GM12878 (cell line): Measurements from ENCODE around the gene YY1. TPM values are rescaled to one million over a fixed set of nuclear protein-coding genes. Genes with fewer than 3 reads are reported as not detected.

ENCODE experiments used
- BHLHE40 ChIP-seq, 2 experiments: fragments of 450-650 bp in 1 of 2; IDR thresholded peaks; 2 replicates each; pipeline ENCODE4 v1.6.1; 2011 to 2017; ENCODE audit warnings: low read depth in 2 of 2, borderline replicate concordance in 1 of 2, improper control_type of control experiment in 1 of 2, low read length in 1 of 2, mild to moderate bottlenecking in 1 of 2
- CREB1 ChIP-seq: IDR thresholded peaks from 2 replicates; pipeline ENCODE4 v1.6.1; 2012; ENCODE audit warnings: low read depth, mild to moderate bottlenecking, inconsistent platforms
- MEF2B ChIP-seq: fragments of 450-650 bp; IDR thresholded peaks from 2 replicates; pipeline ENCODE4 v1.6.1; 2018; ENCODE audit warnings: mild to moderate bottlenecking, moderate library complexity; ENCODE audit not compliant: partially characterized antibody, poor library complexity, severe bottlenecking
- NFIC ChIP-seq: IDR thresholded peaks from 2 replicates; pipeline ENCODE4 v1.6.1; 2012; ENCODE audit warnings: low read depth, mild to moderate bottlenecking, inconsistent platforms, low read length, moderate library complexity
- RAD21 ChIP-seq: IDR thresholded peaks from 2 replicates; pipeline ENCODE4 v1.6.1; 2011; ENCODE audit warnings: mild to moderate bottlenecking, low read depth, low read length, moderate library complexity; ENCODE audit not compliant: insufficient read depth
- RELA ChIP-seq: fragments of 450-650 bp; IDR thresholded peaks from 2 replicates; pipeline ENCODE4 v1.8.0; 2014; ENCODE audit warnings: borderline replicate concordance; ENCODE audit not compliant: partially characterized antibody
- SP1 ChIP-seq: IDR thresholded peaks from one replicate; pipeline ENCODE4 v1.6.1; 2011; ENCODE audit warnings: low read depth, low read length
- TAF1 ChIP-seq: IDR thresholded peaks from 2 replicates; pipeline ENCODE4 v1.6.1; 2011; ENCODE audit warnings: mild to moderate bottlenecking, low read depth, low read length, borderline replicate concordance
- TCF3 ChIP-seq: IDR thresholded peaks from 2 replicates; pipeline ENCODE4 v1.6.1; 2012; ENCODE audit warnings: low read depth, mild to moderate bottlenecking, low read length, borderline replicate concordance; ENCODE audit not compliant: insufficient read depth
- ZNF217 ChIP-seq: fragments of 450-650 bp; IDR thresholded peaks from 2 replicates; pipeline ENCODE4 v1.6.1; 2017; ENCODE audit warnings: antibody characterized with exemption, mild to moderate bottlenecking
- polyA plus RNA-seq, 11 experiments: library from polyadenylated mRNA; depleted of rRNA in 4 of 11; unstranded in 6 of 11; stranded (reverse) in 5 of 11; fragments of >200 nt; fragmentation: Nextera tagmentation in 4 of 11; fragmentation: Illumina TruSeq in 1 of 11; extraction: Ambion mirVana in 4 of 11; extraction: Trizol in 1 of 11; gene quantifications; 1 replicate in 1 of 11; 2 replicates in 10 of 11; pipeline versions ENCODE4 v1.2.1 to v1.2.3, GENCODE V29; 2011 to 2016; ENCODE audit warnings: inconsistent platforms in 2 of 11, missing spikeins in 2 of 11, low read depth in 1 of 11
- total RNA-seq, 4 experiments: library from RNA; depleted of rRNA in 3 of 4; stranded (reverse); fragments of >200 nt in 3 of 4; fragmentation: Illumina TruSeq in 1 of 4; extraction: Trizol in 1 of 4; gene quantifications; 2 replicates each; pipeline versions ENCODE4 v1.2.1 to v1.2.3, GENCODE V29; 2013 to 2021
- TF ChIP-seq, protein P1 (sequence below): IDR thresholded peaks from 2 replicates; pipeline ENCODE4 v1.6.1; 2012; ENCODE audit warnings: low read depth, low read length, improper control_type of control experiment
- TF ChIP-seq, protein P2 (sequence below): fragments of 450-650 bp; IDR thresholded peaks from 2 replicates; pipeline ENCODE4 v1.6.1; 2017; ENCODE audit warnings: antibody characterized with exemption, mild to moderate bottlenecking, moderate library complexity
- TF ChIP-seq, protein P3 (sequence below): fragments of 450-650 bp; formaldehyde crosslinking; IDR thresholded peaks from 2 replicates; pipeline ENCODE4 v1.4.0; 2020; ENCODE audit warnings: mild to moderate bottlenecking, moderate library complexity
- TF ChIP-seq, protein P4 (sequence below): fragments of 450-650 bp; formaldehyde crosslinking; IDR thresholded peaks from 2 replicates; pipeline ENCODE4 v1.4.0; 2022; ENCODE audit warnings: mild to moderate bottlenecking, moderate library complexity
- TF ChIP-seq, protein P5 (sequence below): IDR thresholded peaks from 2 replicates; pipeline ENCODE4 v1.6.1; 2012; ENCODE audit warnings: low read length, inconsistent platforms

YY1 gene
- total and polyA plus RNA-seq, 10 of the 15 experiments (the other 5 are each of a cell fraction or from before 2014, with no cell fraction given), result 23.7 to 74.0 (median 39.9) TPM

DNA sequence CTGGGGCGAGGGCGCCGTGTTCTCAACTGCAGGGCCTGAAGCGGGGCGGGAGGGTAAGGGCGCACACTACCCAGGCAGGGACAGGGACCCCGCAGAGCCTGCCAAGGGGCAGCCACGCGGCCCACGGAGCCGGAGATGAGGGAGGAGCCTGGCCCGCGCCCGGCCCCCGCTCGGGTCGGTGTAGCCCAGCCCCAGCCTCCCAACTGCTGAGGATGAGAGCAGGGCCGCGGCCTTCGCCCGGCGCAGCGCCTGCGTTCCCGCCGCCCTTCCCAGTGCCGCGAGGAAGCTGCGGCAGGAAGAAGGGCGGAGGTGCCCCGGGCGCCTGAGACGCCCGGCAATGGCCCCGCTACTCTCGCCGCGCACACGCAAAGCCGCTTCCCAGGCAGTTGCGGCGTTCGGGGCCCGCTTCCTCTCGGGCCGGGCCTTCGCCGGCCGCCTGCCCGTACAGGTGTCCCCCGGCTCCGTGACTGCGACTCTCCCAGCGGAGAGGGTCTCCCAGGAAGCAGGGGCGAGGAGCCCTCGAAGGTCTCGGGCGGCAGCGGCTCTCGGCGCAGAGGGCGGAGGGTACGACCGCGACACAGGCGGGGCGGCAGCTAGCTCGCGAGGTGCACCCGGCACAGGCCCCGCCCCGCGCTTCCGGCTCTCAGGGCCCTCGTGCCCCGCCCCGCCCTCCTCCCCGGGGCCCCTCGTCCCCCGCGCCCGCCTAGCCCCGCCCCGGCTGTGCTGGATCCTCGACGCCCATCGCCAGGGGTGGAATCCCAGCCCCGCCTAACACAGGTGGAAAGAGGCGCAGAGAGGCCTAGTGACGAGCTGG, 24.8 kb upstream of the YY1 start (continued):
- TF ChIP-seq, protein P1, sequence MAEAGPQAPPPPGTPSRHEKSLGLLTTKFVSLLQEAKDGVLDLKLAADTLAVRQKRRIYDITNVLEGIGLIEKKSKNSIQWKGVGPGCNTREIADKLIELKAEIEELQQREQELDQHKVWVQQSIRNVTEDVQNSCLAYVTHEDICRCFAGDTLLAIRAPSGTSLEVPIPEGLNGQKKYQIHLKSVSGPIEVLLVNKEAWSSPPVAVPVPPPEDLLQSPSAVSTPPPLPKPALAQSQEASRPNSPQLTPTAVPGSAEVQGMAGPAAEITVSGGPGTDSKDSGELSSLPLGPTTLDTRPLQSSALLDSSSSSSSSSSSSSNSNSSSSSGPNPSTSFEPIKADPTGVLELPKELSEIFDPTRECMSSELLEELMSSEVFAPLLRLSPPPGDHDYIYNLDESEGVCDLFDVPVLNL, result no peak
- TF ChIP-seq ZNF217 (no peak), CREB1 (0 out of 2 replicates have a peak, but pooled peaks have one; percentile 37), RAD21 (no peak), SP1 (peak; percentile 13), TCF3 (0 out of 2 replicates have a peak, but pooled peaks have one; percentile 59), TAF1 (peak; percentile 55; the same call in 1 of the 2 replicates), MEF2B (no peak), NFIC (no peak), BHLHE40 (IDR thresholded peaks at IDR 0.05; ENCODE audit: borderline replicate concordance in 1 of 2, low read depth in 2 of 2, low read length in 1 of 2) (peak; percentile 10 to 64; a peak in 1 of 4 replicates), RELA (no peak)
- TF ChIP-seq, protein P2, sequence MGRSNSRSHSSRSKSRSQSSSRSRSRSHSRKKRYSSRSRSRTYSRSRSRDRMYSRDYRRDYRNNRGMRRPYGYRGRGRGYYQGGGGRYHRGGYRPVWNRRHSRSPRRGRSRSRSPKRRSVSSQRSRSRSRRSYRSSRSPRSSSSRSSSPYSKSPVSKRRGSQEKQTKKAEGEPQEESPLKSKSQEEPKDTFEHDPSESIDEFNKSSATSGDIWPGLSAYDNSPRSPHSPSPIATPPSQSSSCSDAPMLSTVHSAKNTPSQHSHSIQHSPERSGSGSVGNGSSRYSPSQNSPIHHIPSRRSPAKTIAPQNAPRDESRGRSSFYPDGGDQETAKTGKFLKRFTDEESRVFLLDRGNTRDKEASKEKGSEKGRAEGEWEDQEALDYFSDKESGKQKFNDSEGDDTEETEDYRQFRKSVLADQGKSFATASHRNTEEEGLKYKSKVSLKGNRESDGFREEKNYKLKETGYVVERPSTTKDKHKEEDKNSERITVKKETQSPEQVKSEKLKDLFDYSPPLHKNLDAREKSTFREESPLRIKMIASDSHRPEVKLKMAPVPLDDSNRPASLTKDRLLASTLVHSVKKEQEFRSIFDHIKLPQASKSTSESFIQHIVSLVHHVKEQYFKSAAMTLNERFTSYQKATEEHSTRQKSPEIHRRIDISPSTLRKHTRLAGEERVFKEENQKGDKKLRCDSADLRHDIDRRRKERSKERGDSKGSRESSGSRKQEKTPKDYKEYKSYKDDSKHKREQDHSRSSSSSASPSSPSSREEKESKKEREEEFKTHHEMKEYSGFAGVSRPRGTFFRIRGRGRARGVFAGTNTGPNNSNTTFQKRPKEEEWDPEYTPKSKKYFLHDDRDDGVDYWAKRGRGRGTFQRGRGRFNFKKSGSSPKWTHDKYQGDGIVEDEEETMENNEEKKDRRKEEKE, result no peak
- TF ChIP-seq, protein P3, sequence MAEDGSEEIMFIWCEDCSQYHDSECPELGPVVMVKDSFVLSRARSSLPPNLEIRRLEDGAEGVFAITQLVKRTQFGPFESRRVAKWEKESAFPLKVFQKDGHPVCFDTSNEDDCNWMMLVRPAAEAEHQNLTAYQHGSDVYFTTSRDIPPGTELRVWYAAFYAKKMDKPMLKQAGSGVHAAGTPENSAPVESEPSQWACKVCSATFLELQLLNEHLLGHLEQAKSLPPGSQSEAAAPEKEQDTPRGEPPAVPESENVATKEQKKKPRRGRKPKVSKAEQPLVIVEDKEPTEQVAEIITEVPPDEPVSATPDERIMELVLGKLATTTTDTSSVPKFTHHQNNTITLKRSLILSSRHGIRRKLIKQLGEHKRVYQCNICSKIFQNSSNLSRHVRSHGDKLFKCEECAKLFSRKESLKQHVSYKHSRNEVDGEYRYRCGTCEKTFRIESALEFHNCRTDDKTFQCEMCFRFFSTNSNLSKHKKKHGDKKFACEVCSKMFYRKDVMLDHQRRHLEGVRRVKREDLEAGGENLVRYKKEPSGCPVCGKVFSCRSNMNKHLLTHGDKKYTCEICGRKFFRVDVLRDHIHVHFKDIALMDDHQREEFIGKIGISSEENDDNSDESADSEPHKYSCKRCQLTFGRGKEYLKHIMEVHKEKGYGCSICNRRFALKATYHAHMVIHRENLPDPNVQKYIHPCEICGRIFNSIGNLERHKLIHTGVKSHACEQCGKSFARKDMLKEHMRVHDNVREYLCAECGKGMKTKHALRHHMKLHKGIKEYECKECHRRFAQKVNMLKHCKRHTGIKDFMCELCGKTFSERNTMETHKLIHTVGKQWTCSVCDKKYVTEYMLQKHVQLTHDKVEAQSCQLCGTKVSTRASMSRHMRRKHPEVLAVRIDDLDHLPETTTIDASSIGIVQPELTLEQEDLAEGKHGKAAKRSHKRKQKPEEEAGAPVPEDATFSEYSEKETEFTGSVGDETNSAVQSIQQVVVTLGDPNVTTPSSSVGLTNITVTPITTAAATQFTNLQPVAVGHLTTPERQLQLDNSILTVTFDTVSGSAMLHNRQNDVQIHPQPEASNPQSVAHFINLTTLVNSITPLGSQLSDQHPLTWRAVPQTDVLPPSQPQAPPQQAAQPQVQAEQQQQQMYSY, result no peak
- TF ChIP-seq, protein P4, sequence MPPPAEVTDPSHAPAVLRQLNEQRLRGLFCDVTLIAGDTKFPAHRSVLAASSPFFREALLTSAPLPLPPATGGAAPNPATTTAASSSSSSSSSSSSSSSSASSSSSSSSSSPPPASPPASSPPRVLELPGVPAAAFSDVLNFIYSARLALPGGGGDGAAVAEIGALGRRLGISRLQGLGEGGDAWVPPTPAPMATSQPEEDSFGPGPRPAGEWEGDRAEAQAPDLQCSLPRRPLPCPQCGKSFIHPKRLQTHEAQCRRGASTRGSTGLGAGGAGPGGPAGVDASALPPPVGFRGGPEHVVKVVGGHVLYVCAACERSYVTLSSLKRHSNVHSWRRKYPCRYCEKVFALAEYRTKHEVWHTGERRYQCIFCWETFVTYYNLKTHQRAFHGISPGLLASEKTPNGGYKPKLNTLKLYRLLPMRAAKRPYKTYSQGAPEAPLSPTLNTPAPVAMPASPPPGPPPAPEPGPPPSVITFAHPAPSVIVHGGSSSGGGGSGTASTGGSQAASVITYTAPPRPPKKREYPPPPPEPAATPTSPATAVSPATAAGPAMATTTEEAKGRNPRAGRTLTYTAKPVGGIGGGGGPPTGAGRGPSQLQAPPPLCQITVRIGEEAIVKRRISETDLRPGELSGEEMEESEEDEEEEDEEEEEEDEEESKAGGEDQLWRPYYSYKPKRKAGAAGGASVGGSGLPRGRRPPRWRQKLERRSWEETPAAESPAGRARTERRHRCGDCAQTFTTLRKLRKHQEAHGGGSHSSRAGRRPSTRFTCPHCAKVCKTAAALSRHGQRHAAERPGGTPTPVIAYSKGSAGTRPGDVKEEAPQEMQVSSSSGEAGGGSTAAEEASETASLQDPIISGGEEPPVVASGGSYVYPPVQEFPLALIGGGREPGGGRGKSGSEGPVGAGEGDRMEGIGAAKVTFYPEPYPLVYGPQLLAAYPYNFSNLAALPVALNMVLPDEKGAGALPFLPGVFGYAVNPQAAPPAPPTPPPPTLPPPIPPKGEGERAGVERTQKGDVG (CRISPR knock-in tag), result no peak
- TF ChIP-seq, protein P5, sequence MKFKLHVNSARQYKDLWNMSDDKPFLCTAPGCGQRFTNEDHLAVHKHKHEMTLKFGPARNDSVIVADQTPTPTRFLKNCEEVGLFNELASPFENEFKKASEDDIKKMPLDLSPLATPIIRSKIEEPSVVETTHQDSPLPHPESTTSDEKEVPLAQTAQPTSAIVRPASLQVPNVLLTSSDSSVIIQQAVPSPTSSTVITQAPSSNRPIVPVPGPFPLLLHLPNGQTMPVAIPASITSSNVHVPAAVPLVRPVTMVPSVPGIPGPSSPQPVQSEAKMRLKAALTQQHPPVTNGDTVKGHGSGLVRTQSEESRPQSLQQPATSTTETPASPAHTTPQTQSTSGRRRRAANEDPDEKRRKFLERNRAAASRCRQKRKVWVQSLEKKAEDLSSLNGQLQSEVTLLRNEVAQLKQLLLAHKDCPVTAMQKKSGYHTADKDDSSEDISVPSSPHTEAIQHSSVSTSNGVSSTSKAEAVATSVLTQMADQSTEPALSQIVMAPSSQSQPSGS, result no peak
